HCT116 (cell line): ENCODE data around the gene ABHD16A. TPM values are rescaled to one million over a fixed set of nuclear protein-coding genes. Genes with fewer than 3 reads are reported as not detected.

ENCODE experiments used
- ATAC-seq: fragments of 200-7000 bp; cut with Tn5 transposase; 2 replicates; pipeline ENCODE4 v1.9.1; 2020; ENCODE audit warnings: mild to moderate bottlenecking, moderate library complexity
- BruUV-seq: library from RNA; stranded (reverse); fragments of 400-500 nt; replicated peaks from 2 replicates; lab custom pipeline; 2021; lab: Mats Ljungman, UMichigan
- CTCF ChIA-PET: fragments of 300-600 bp; sonication (Branson Sonifier 250); formaldehyde crosslinking; loops from one replicate; lab custom pipeline; 2021; ENCODE audit warnings: antibody characterized with exemption; lab: Charles Lee
- POLR2A ChIA-PET: fragments of 300-600, 350-600 bp; sonication (Branson Sonifier 250); formaldehyde crosslinking; loops from one replicate; lab custom pipeline; 2021; ENCODE audit warnings: antibody characterized with exemption; lab: Charles Lee
- RAD21 ChIA-PET, 2 experiments: fragments of 300-600 bp; sonication (Branson Sonifier 250); formaldehyde crosslinking; loops; one replicate each; lab custom pipeline; 2023; ENCODE audit warnings: low total read pairs in 2 of 2; ENCODE audit not compliant: uncharacterized antibody in 2 of 2, unreplicated experiment in 2 of 2, low non-redundant PET in 1 of 2; lab: Charles Lee
- DNase-seq: peaks from one replicate; pipeline ENCODE4 v3.0.0-alpha.2; 2010; ENCODE audit warnings: low read depth, low spot score
- H2AFZ ChIP-seq: fragments of 200-600 bp; shearing (Covaris generic), sonication (generic); 2 replicates; pipeline ENCODE4 v1.6.1; 2017; ENCODE audit warnings: low read depth, mixed run types, mixed read lengths, antibody characterized with exemption, low read length; ENCODE audit not compliant: poor library complexity, severe bottlenecking
- H3K27ac ChIP-seq: 2 replicates; pipeline ENCODE4 v1.5.1; 2012; ENCODE audit warnings: low read depth, low read length
- H3K27me3 ChIP-seq: fragments of 200-600 bp; sonication (generic); 2 replicates; pipeline ENCODE4 v1.6.1; 2016; ENCODE audit warnings: mixed run types, low read length, mixed read lengths; ENCODE audit not compliant: insufficient read depth
- H3K36me3 ChIP-seq, 2 experiments: fragments of 200-500 bp in 1 of 2; fragments of 200-600 bp in 1 of 2; sonication (Bioruptor generic) in 1 of 2; sonication (generic) in 1 of 2; 2 replicates each; pipeline versions ENCODE4 v1.5.1 to v1.6.1; 2014 to 2016; ENCODE audit warnings: low read length in 2 of 2, inconsistent platforms in 1 of 2, mixed read lengths in 1 of 2, mixed run types in 1 of 2; ENCODE audit not compliant: insufficient read depth in 2 of 2, control insufficient read depth in 1 of 2
- H3K4me1 ChIP-seq, 2 experiments: fragments of 200-600 bp in 1 of 2; sonication (generic) in 1 of 2; 2 replicates each; pipeline versions ENCODE4 v1.5.1 to v1.6.1; 2012 to 2017; ENCODE audit warnings: low read length in 2 of 2, inconsistent platforms in 1 of 2, mild to moderate bottlenecking in 1 of 2, mixed read lengths in 1 of 2, mixed run types in 1 of 2, moderate library complexity in 1 of 2; ENCODE audit not compliant: insufficient read depth in 2 of 2, control insufficient read depth in 1 of 2
- H3K4me2 ChIP-seq: fragments of 200-600 bp; sonication (generic); 2 replicates; pipeline ENCODE4 v1.6.1; 2017; ENCODE audit warnings: mixed run types, low read length, mixed read lengths
- H3K4me3 ChIP-seq, 2 experiments: fragments of 200-600 bp in 1 of 2; sonication (generic) in 1 of 2; replicated peaks in 1 of 2; 2 replicates each; pipeline ENCODE4 v1.5.1; 2011 to 2016; ENCODE audit warnings: low read length in 2 of 2, control low read depth in 1 of 2, low read depth in 1 of 2, mild to moderate bottlenecking in 1 of 2, mixed read lengths in 1 of 2, mixed run types in 1 of 2
- H3K79me2 ChIP-seq: fragments of 200-600 bp; sonication (generic); 2 replicates; pipeline ENCODE4 v1.6.1; 2017; ENCODE audit warnings: mild to moderate bottlenecking, mixed run types, low read length, moderate library complexity, mixed read lengths; ENCODE audit not compliant: insufficient read depth
- H3K9ac ChIP-seq: fragments of 200-600 bp; sonication (generic); 2 replicates; pipeline ENCODE4 v1.6.1; 2016; ENCODE audit warnings: low read length, mixed read lengths
- H3K9me2 ChIP-seq: fragments of 200-600 bp; sonication (generic), shearing (Covaris generic); 2 replicates; pipeline ENCODE4 v1.6.1; 2017; ENCODE audit warnings: mixed run types, mild to moderate bottlenecking, moderate library complexity; ENCODE audit not compliant: insufficient read depth
- H3K9me3 ChIP-seq, 2 experiments: fragments of 200-500 bp in 1 of 2; fragments of 200-600 bp in 1 of 2; sonication (Bioruptor generic) in 1 of 2; sonication (generic) in 1 of 2; 2 replicates each; pipeline ENCODE4 v1.6.1; 2014 to 2017; ENCODE audit warnings: low read length in 2 of 2, mixed read lengths in 2 of 2, inconsistent platforms in 1 of 2, low read depth in 1 of 2, mild to moderate bottlenecking in 1 of 2, mixed run types in 1 of 2, moderate library complexity in 1 of 2; ENCODE audit not compliant: control insufficient read depth in 1 of 2, insufficient read depth in 1 of 2
- H4K20me1 ChIP-seq: fragments of 200-600 bp; sonication (generic), shearing (Covaris generic); 2 replicates; pipeline ENCODE4 v1.6.1; 2017; ENCODE audit warnings: mixed run types, mild to moderate bottlenecking, moderate library complexity; ENCODE audit not compliant: insufficient read depth
- CTCF ChIP-seq, 3 experiments: fragments of 200-600 bp in 1 of 3; sonication (generic) in 1 of 3; IDR thresholded peaks in 2 of 3; conservative IDR thresholded peaks in 1 of 3; 2 replicates each; pipeline ENCODE4 v1.5.1; 2012 to 2017; ENCODE audit warnings: low read depth in 2 of 3, low read length in 2 of 3, antibody characterized with exemption in 1 of 3, borderline replicate concordance in 1 of 3, control low read depth in 1 of 3, mild to moderate bottlenecking in 1 of 3, mixed read lengths in 1 of 3, mixed run types in 1 of 3, moderate library complexity in 1 of 3; ENCODE audit not compliant: insufficient read depth in 1 of 3
- EGR1 ChIP-seq: IDR thresholded peaks from 2 replicates; pipeline ENCODE4 v1.6.1; 2012; ENCODE audit warnings: low read depth
- EZH2 ChIP-seq: fragments of 200-600 bp; sonication (generic); IDR thresholded peaks from 2 replicates; pipeline ENCODE4 v1.6.1; 2017; ENCODE audit warnings: antibody characterized with exemption, mixed run types
- FOSL1 ChIP-seq: IDR thresholded peaks from 2 replicates; pipeline ENCODE4 v1.6.1; 2012; ENCODE audit warnings: low read depth
- JUND ChIP-seq: IDR thresholded peaks from 2 replicates; pipeline ENCODE4 v1.6.1; 2012
- POLR2A ChIP-seq: IDR thresholded peaks from 2 replicates; pipeline ENCODE4 v1.7.0; 2011; ENCODE audit warnings: borderline replicate concordance; ENCODE audit not compliant: insufficient read depth, insufficient read length; ENCODE audit errors: extremely low read depth
- SRF ChIP-seq: IDR thresholded peaks from 2 replicates; pipeline ENCODE4 v1.6.1; 2012; ENCODE audit warnings: low read depth
- ZBTB33 ChIP-seq: IDR thresholded peaks from 2 replicates; pipeline ENCODE4 v1.6.1; 2011; ENCODE audit warnings: mild to moderate bottlenecking, low read length, moderate library complexity; ENCODE audit not compliant: insufficient replicate concordance; ENCODE audit errors: extremely low read depth
- intact Hi-C: fragments of 100-400 bp; cut with micrococcal nuclease; formaldehyde crosslinking; loops from 2 replicates; pipeline ENCODE4 v1.10.0; 2022
- total RNA-seq: library from RNA; stranded (reverse); gene quantifications from one replicate; pipeline ENCODE4 v1.2.1, GENCODE V29; 2021; ENCODE audit not compliant: unreplicated experiment
- TF ChIP-seq, protein P1 (sequence below): IDR thresholded peaks from 2 replicates; pipeline ENCODE4 v1.6.1; 2012; ENCODE audit warnings: low read depth

The ABHD16A gene
- total RNA-seq, 1 experiment from 2014 or later, result 32.4 TPM

DNA sequence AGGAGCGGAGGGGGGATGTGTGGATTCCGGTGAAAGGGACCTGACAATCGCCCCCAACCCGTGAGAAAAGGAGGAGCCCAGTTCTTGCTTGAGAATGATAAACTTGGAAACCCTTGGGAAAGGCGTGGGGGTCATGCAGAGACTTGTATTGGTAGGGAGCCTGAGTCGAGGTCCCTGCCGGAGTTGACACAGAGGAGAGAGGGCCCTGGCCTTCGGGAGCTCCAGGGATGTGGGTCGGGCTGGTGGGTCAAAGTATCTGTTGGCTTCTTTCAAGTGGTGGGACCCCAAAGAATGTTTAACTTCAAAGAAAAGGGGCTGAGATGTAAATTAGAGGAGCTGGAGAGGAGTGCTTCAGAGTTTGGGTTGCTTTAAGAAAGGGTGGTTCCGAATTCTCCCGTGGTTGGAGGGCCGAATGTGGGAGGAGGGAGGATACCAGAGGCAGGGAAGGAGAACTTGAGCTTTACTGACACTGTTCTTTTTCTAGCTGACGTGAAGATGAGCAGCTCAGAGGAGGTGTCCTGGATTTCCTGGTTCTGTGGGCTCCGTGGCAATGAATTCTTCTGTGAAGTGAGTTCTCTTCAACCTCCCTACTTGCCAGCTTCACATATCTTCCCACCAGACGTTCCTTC is 36.7 kb downstream of the ABHD16A start:
- no peaks in the 10 kb centered on the region for H3K27me3 ChIP-seq
- H3K27ac ChIP-seq, result peak overlapping the region; percentile 90
- TSS peak; percentile 42 for BruUV-seq
- peaks cover 58% of the 10 kb centered on the region for H3K79me2 ChIP-seq
- H3K4me1 ChIP-seq, result peaks cover 9 to 26% of the 10 kb centered on the region in 2 experiments; a peak in 3 of 4 replicates
- H3K9me3 ChIP-seq, result no peaks in the 10 kb centered on the region
- peak overlapping the region; percentile 97 to 99 for H3K4me3 ChIP-seq
- peak overlapping the region; percentile 83 for H3K4me2 ChIP-seq
- RAD21 ChIA-PET, result no interaction called here
- peak overlapping the region; percentile 90 for H3K9ac ChIP-seq
- CTCF ChIA-PET, result no interaction called here
- DNase-seq (no peak), ATAC-seq (no peak)
- no peaks in the 10 kb centered on the region for H4K20me1 ChIP-seq
- POLR2A ChIA-PET, result no interaction called here
- H3K36me3 ChIP-seq, result peaks cover 35 to 58% of the 10 kb centered on the region in 2 experiments
- no peaks in the 10 kb centered on the region for H3K9me2 ChIP-seq
- intact Hi-C loops, result loop anchor here (5.0 kb wide), 2 partner anchors 71 to 231 kb away; partner anchors contain the start of genes CLIC1 and EHMT2
- H2AFZ ChIP-seq, result no peak overlapping the region
- TF ChIP-seq ZBTB33 (no peak), SRF (no peak), JUND (no peak), EGR1 (no peak), EZH2 (no peak), CTCF (IDR thresholded peaks at IDR 0.05 in 2 of 3, conservative IDR thresholded peaks at IDR 0.05 in 1 of 3; ENCODE audit: borderline replicate concordance in 1 of 3, insufficient read depth in 1 of 3, low read depth in 2 of 3, low read length in 2 of 3) (no peak), FOSL1 (no peak), POLR2A (no peak)
- TF ChIP-seq, protein P1, sequence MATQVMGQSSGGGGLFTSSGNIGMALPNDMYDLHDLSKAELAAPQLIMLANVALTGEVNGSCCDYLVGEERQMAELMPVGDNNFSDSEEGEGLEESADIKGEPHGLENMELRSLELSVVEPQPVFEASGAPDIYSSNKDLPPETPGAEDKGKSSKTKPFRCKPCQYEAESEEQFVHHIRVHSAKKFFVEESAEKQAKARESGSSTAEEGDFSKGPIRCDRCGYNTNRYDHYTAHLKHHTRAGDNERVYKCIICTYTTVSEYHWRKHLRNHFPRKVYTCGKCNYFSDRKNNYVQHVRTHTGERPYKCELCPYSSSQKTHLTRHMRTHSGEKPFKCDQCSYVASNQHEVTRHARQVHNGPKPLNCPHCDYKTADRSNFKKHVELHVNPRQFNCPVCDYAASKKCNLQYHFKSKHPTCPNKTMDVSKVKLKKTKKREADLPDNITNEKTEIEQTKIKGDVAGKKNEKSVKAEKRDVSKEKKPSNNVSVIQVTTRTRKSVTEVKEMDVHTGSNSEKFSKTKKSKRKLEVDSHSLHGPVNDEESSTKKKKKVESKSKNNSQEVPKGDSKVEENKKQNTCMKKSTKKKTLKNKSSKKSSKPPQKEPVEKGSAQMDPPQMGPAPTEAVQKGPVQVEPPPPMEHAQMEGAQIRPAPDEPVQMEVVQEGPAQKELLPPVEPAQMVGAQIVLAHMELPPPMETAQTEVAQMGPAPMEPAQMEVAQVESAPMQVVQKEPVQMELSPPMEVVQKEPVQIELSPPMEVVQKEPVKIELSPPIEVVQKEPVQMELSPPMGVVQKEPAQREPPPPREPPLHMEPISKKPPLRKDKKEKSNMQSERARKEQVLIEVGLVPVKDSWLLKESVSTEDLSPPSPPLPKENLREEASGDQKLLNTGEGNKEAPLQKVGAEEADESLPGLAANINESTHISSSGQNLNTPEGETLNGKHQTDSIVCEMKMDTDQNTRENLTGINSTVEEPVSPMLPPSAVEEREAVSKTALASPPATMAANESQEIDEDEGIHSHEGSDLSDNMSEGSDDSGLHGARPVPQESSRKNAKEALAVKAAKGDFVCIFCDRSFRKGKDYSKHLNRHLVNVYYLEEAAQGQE, result no peak
